Measurements from ENCODE around the gene FCRL4.

GRCh38 chr1:157624471-157624870, 26.6 kb upstream of the FCRL4 start:
- TF ChIP-seq CTCF (IDR thresholded peaks at IDR 0.05; ENCODE audit: extremely low read depth in 1 of 2, insufficient read depth in 1 of 2, low read depth in 1 of 2, low read length in 2 of 2) (no peak), MAX (IDR thresholded peaks at IDR 0.05; ENCODE audit: insufficient read depth, insufficient read length) (no peak), EZH2 (IDR thresholded peaks at IDR 0.05; ENCODE audit: borderline replicate concordance, low read depth, low read length, severe bottlenecking) (no peak), JUN (IDR thresholded peaks at IDR 0.05; ENCODE audit: borderline replicate concordance, insufficient read depth, insufficient read length, low read depth) (no peak), POLR2AphosphoS5 (IDR thresholded peaks at IDR 0.05; ENCODE audit: insufficient read depth, low read depth, low read length) (no peak), POLR2A (IDR thresholded peaks at IDR 0.05; ENCODE audit: low read depth, low read length) (no peak), MYC (IDR thresholded peaks at IDR 0.05; ENCODE audit: low read depth, low read length) (no peak), GATA2 (IDR thresholded peaks at IDR 0.05; ENCODE audit: insufficient read depth, insufficient read length, low read depth, low read length) (no peak), FOS (IDR thresholded peaks at IDR 0.05; ENCODE audit: borderline replicate concordance, insufficient read depth, low read length) (no peak)
